Measurements from ENCODE around the gene SFXN5.

Gene SFXN5

GRCh38 chr2:72953528-72953927 lies 118.0 kb downstream of the SFXN5 start:
- no peak for DNase-seq

- no peak for DNase-seq
Observed at GRCh38 chr2:72952961-72953360, 118.6 kb downstream of the SFXN5 start.

GRCh38 chr2:72952110-72952823 lies 119.2 kb downstream of the SFXN5 start:
- DNase-seq, result no peak

GRCh38 chr2:72951303-72952095 lies 120.0 kb downstream of the SFXN5 start:
- DNase-seq, result no peak

GRCh38 chr2:72950558-72951255 lies 120.8 kb downstream of the SFXN5 start:
- no peak for DNase-seq

- DNase-seq, result no peak
Observed at GRCh38 chr2:72949642-72950041, 121.9 kb downstream of the SFXN5 start.

- DNase-seq, result no peak
Observed at GRCh38 chr2:72949045-72949444, 122.5 kb downstream of the SFXN5 start.

- no peak for DNase-seq
Observed at GRCh38 chr2:72947952-72948830, 123.3 kb downstream of the SFXN5 start.

- no peak for DNase-seq
Observed at GRCh38 chr2:72946466-72946865, 125.0 kb downstream of the SFXN5 start.

GRCh38 chr2:72945450-72946019 lies 126.0 kb downstream of the SFXN5 start:
- DNase-seq, result no peak

- DNase-seq, result no peak
Observed at GRCh38 chr2:72944804-72945449, 126.6 kb downstream of the SFXN5 start.

- no peak for DNase-seq
Observed at GRCh38 chr2:72943540-72944395, 127.7 kb downstream of the SFXN5 start.

GRCh38 chr2:72942881-72943418 lies 128.6 kb downstream of the SFXN5 start:
- DNase-seq, result no peak

GRCh38 chr2:72942293-72942692 lies 129.2 kb downstream of the SFXN5 start:
- DNase-seq, result no peak

GRCh38 chr2:72940786-72941185 lies 130.7 kb downstream of the SFXN5 start:
- DNase-seq, result no peak

- DNase-seq, result no peak
Observed at GRCh38 chr2:72940361-72940760, 131.2 kb downstream of the SFXN5 start.

GRCh38 chr2:72938455-72938854 lies 133.1 kb downstream of the SFXN5 start:
- DNase-seq, result no peak

- no peak for DNase-seq
Observed at GRCh38 chr2:72937356-72937669, 134.2 kb downstream of the SFXN5 start.

GRCh38 chr2:72936660-72937355 lies 134.7 kb downstream of the SFXN5 start:
- DNase-seq, result no peak

- DNase-seq, result no peak
Observed at GRCh38 chr2:72935611-72935957, 135.9 kb downstream of the SFXN5 start.

Measured in NCI-H1436 treated with DMSO at 0.1 percent for 48 hours (cell line).